Subcutaneous adipose tissue (tissue), 4 donors: ENCODE data around the gene TMEM150B. TPM values are rescaled to one million over a fixed set of nuclear protein-coding genes. Genes with fewer than 3 reads are reported as not detected.

Experiments used
- CTCF ChIP-seq: fragments of 450-650 bp; IDR thresholded peaks from one replicate; pipeline ENCODE4 v1.5.1; 2016; ENCODE audit warnings: low read depth, mild to moderate bottlenecking, control low read depth, antibody characterized with exemption, moderate library complexity
- total RNA-seq, 4 donors: library from RNA; depleted of rRNA; stranded (reverse); fragments of >200 nt; gene quantifications; one replicate each; pipeline ENCODE4 v1.1.0, GENCODE V29; 2016

The TMEM150B gene
- total RNA-seq, 4 donors from 2014 or later, result 10.0 to 17.8 (median 14.4) TPM

GRCh38 chr19:55275851-55276719, 49.1 kb downstream of the TMEM150B start:
- no peak for TF ChIP-seq CTCF

GRCh38 chr19:55273978-55274707, 51.0 kb downstream of the TMEM150B start:
- TF ChIP-seq CTCF, result no peak

GRCh38 chr19:55272142-55272541, 53.0 kb downstream of the TMEM150B start:
- no peak for TF ChIP-seq CTCF

- no peak for TF ChIP-seq CTCF
Observed at GRCh38 chr19:55270172-55270942, 54.8 kb downstream of the TMEM150B start.

- TF ChIP-seq CTCF, result no peak
Observed at GRCh38 chr19:55269299-55269698, 55.8 kb downstream of the TMEM150B start.

GRCh38 chr19:55266840-55267239, 58.3 kb downstream of the TMEM150B start:
- TF ChIP-seq CTCF, result no peak
